Dendritic cell treated with granulocyte-macrophage colony-stimulating factor and Interleukin-4, amounts not matched to agents 40 ng/mL and 50 ng/mL, for 4 days (primary cell): Measurements from ENCODE around the gene C7orf57.
"Not testable (repeated sequence)": the region's sequence is repeated elsewhere in the genome, so short reads cannot be mapped to it uniquely, and the experiment has no call there.

Source experiments
- H3K27ac Mint-ChIP-seq: one replicate; pipeline ENCODE4 v1.8.0; 2022; ENCODE audit warnings: mild to moderate bottlenecking, mixed read lengths
- H3K27me3 Mint-ChIP-seq: one replicate; pipeline ENCODE4 v1.8.0; 2022; ENCODE audit warnings: mild to moderate bottlenecking, mixed read lengths
- H3K36me3 Mint-ChIP-seq: one replicate; pipeline ENCODE4 v1.8.0; 2022; ENCODE audit warnings: low read depth, mixed read lengths
- H3K4me1 Mint-ChIP-seq: one replicate; pipeline ENCODE4 v1.8.0; 2022; ENCODE audit warnings: low read depth, mixed read lengths
- H3K4me3 Mint-ChIP-seq: one replicate; pipeline ENCODE4 v1.8.0; 2022; ENCODE audit warnings: mild to moderate bottlenecking, moderate library complexity, mixed read lengths
- H3K9me3 Mint-ChIP-seq: one replicate; pipeline ENCODE4 v1.8.0; 2022; ENCODE audit warnings: mixed read lengths
- intact Hi-C: fragments of 100-400 bp; cut with micrococcal nuclease; formaldehyde crosslinking; loops from one replicate; pipeline ENCODE4 v1.15.0; 2022

The C7orf57 gene

GRCh38 chr7:48035301-48035966 is at the start of gene C7orf57:
Gene C7orf57 (plus strand): TSS chr7:48035543. CDS start chr7:48036309, 766 bp downstream.
- H3K9me3 Mint-ChIP-seq: no peaks in the 10 kb centered on the region
- H3K27me3 Mint-ChIP-seq: peaks cover 52% of the 10 kb centered on the region
- no peaks in the 10 kb centered on the region for H3K36me3 Mint-ChIP-seq
- intact Hi-C loops: loop anchor here (1.0 kb wide), 1 partner anchor 54 kb away; the partner anchor contains the start of gene UPP1
- peaks cover 16% of the 10 kb centered on the region for H3K4me1 Mint-ChIP-seq
- H3K4me3 Mint-ChIP-seq: peak within 1 kb of the TSS; percentile 74
- H3K27ac Mint-ChIP-seq: peak within 1 kb of the TSS; percentile 83

DNA sequence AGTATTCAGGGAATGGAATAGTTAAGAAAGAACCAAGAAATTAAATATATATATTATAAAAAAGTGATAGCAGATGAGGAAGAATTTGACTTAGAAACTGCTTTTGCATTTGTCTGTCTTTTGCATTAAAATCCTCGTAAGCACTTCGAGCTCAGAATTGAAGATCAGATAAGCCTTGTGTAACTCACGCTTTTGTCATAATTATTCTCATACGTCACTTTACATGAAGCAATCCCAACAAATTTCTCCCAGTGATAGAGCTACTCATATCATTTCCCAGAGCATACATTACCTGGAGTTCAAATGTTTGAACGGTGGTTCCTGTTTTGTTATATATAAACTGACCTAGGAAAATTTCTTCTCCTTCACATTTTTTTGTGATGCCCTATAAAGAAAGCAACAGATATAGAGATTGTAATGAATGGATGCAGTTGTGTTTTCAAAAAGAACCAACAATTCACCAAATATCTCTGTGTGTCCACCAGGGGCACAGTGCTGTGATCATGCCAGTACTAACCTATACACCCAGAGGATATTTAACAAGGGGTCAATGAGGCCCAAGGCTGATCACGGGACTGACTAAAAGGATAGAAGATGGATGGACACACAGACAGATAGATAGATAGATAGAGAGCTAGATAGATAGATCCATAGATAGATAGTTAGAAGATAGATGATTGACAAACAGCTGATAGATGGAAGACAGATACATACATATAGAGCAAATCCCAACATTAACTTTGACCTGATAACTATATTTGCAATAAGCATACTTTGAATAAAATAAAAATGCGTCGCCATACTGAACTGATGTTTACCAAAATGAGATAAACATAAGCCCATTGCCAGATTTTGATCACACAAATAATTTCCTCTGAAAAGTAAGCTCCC is 46.6 kb upstream of the C7orf57 start:
- Mint-ChIP-seq H3K36me3 (no peaks in the 10 kb centered on the region), H3K4me1 (peaks cover 27% of the 10 kb centered on the region), H3K27me3 (no peaks in the 10 kb centered on the region), H3K27ac (no peak overlapping the region), H3K4me3 (no peak overlapping the region), H3K9me3 (no peaks in the 10 kb centered on the region)
- intact Hi-C loops: no loop called here

DNA sequence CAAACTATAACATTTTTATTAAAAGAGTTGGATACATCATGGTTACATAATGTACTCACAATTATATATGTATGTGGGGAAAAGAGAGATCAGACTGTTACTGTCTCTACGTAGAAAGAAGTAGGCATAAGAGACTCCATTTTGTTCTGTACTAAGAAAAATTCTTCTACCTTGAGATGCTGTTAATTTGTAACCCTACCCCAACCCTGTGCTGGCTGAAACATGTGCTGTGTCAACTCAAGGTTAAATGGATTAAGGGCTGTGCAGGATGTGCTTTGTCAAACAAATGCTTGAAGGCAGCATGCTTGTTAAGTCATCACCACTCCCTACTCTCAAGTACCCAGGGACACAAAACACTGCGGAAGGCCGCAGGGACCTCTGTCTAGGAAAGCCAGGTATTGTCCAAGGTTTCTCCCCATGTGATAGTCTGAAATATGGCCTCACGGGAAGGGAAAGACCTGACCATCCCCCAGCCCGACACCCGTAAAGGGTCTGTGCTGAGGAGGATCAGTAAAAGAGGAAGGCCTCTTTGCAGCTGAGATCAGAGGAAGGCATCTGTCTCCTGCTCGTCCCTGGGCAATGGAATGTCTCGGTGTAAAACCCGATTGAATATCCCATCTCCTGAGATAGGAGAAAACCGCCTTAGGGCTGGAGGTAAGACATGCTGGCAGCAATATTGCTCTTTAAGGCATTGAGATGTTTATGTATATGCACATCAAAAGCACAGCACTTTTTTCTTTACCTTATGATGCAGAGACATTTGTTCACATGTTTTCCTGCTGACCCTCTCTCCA is 45.5 kb upstream of the C7orf57 start:
- H3K27ac Mint-ChIP-seq, H3K27me3 Mint-ChIP-seq, H3K4me3 Mint-ChIP-seq, H3K9me3 Mint-ChIP-seq, H3K36me3 Mint-ChIP-seq: not testable (repeated sequence)
- peaks cover 27% of the 10 kb centered on the region for H3K4me1 Mint-ChIP-seq
- intact Hi-C loops: loop anchor here (2.0 to 5.0 kb wide), 2 partner anchors 97 to 165 kb away; partner anchors contain the start of gene UPP1

DNA sequence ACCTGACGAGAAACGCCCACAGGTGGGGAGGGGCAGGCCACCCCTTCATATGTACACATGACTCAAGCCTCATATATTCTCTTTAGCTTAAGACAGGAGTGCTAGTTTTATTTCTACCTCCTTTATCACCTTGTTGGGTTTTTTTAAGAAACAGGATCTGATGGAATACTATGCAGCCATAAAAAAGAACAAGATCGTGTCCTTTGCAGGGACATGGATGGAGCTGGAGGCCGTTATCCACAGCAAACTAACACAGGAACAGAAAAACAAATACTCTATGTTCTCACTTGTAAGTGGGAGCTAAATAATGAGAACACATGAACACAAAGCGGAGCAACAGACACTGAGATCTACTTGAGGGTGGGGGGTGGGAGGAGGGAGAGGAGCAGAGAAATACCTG is 44.8 kb upstream of the C7orf57 start:
- H3K4me1 Mint-ChIP-seq: peaks cover 27% of the 10 kb centered on the region
- intact Hi-C loops: loop anchor here (2.0 to 5.0 kb wide), 2 partner anchors 97 to 164 kb away; partner anchors contain the start of gene UPP1
- no peak overlapping the region for H3K27ac Mint-ChIP-seq
- no peak overlapping the region for H3K4me3 Mint-ChIP-seq
- no peaks in the 10 kb centered on the region for H3K36me3 Mint-ChIP-seq
- peaks cover 11% of the 10 kb centered on the region for H3K9me3 Mint-ChIP-seq
- H3K27me3 Mint-ChIP-seq: no peaks in the 10 kb centered on the region

DNA sequence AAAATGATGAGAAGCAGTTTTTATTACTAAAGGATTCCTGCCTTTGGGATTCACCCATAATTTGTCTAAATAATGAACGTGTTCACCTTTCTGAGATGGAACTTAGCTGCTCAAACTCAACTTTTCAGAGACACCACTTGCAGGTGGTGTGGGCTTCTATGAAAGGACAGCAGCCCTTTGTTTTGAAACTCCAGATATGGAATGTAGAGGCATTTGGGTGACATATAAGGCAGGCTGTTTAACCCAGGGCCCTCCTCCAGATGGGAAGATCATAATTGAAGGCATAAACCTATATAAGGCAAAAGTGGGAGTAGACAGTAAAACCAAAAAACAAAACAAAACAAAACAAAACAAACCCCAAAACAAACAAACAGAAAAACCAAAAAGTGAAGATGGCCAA is 44.1 kb upstream of the C7orf57 start:
- H3K27ac Mint-ChIP-seq: peak overlapping the region; percentile 85
- peaks cover 11% of the 10 kb centered on the region for H3K9me3 Mint-ChIP-seq
- no peaks in the 10 kb centered on the region for H3K36me3 Mint-ChIP-seq
- H3K4me3 Mint-ChIP-seq: peak overlapping the region; percentile 89
- no peaks in the 10 kb centered on the region for H3K27me3 Mint-ChIP-seq
- peaks cover 27% of the 10 kb centered on the region for H3K4me1 Mint-ChIP-seq
- intact Hi-C loops: loop anchor here (1.0 to 5.0 kb wide), 3 partner anchors 96 to 164 kb away; partner anchors contain the start of gene UPP1

DNA sequence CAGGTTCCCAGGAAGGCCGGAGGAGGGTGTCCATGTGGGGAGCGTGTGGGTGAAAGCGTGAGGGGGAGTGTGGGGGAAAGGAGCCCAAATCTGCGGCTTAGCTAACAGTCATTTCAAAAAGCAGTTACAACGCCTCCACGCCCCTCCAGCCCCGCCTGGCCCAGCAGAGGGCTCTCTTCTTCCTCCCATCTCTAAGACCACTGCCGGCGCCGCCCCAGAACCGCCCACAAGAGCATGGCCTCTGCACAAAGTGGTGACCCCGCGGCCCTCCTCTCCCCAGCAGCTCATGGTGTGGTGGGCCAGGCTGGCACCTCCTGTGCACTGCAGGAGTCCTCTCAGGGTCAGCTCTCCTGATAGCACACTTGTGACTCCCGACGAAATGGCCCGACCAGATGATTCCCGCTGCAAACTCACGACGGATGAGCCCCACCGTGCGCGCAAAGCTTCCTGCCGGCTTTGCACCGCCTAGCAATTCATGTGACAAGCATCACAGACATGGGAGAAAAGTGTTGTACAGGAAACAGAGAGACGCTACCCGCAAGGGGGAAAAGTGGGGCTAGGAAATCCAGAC is 43.5 kb upstream of the C7orf57 start:
- Mint-ChIP-seq H3K27me3 (no peaks in the 10 kb centered on the region), H3K4me1 (peaks cover 27% of the 10 kb centered on the region), H3K27ac (peak overlapping the region; percentile 85), H3K4me3 (peak overlapping the region; percentile 89), H3K36me3 (no peaks in the 10 kb centered on the region), H3K9me3 (peaks cover 11% of the 10 kb centered on the region)
- intact Hi-C loops: loop anchor here (1.0 to 5.0 kb wide), 3 partner anchors 95 to 163 kb away; partner anchors contain the start of gene UPP1

DNA sequence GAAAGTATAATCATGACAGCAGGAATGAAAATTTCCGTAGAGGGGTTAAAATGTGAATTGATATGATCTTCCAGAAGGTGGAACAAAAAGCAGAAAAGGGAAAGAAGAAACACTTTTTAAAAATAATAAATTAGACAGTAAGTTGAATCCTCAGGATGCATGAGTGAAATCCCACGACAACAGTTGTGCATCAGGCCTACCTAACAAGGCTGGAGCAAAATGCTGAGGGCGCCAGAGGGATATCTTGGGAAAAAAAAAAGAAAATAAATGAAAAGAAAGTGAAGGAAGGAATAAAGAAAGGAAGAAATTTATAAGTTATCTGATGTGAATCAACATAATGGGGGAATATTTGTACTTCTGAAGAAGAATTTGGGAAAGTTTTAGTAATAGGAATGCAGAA is 42.9 kb upstream of the C7orf57 start:
- H3K4me3 Mint-ChIP-seq: peak overlapping the region; percentile 89
- H3K27me3 Mint-ChIP-seq: no peaks in the 10 kb centered on the region
- H3K27ac Mint-ChIP-seq: peak overlapping the region; percentile 85
- H3K36me3 Mint-ChIP-seq: no peaks in the 10 kb centered on the region
- intact Hi-C loops: loop anchor here (5.0 kb wide), 1 partner anchor 95 kb away; the partner anchor contains the start of gene UPP1
- peaks cover 27% of the 10 kb centered on the region for H3K4me1 Mint-ChIP-seq
- peaks cover 11% of the 10 kb centered on the region for H3K9me3 Mint-ChIP-seq

DNA sequence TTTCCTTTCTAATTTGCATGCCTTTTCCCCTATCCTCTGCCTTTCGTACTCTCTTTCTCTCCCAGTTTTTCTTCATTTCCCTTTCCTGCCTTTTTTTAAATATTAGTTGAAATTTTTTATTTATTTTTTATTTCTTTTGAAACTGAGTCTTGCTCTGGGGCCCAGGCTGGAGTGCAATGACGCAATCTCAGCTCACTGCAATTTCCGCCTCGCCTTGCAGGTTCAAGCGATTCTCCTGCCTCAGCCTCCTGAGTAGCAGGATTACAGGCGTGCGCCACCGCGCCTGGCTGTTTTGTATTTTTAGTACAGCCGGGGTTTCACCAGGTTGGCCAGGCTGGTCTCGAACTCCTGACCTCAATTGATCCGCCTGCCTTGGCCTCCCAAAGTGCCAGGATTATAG is 35.9 kb upstream of the C7orf57 start:
- no peaks in the 10 kb centered on the region for H3K36me3 Mint-ChIP-seq
- intact Hi-C loops: no loop called here
- H3K9me3 Mint-ChIP-seq: peaks cover 10% of the 10 kb centered on the region
- H3K27ac Mint-ChIP-seq: no peak overlapping the region
- H3K27me3 Mint-ChIP-seq: no peaks in the 10 kb centered on the region
- H3K4me3 Mint-ChIP-seq: no peak overlapping the region
- peaks cover 6% of the 10 kb centered on the region for H3K4me1 Mint-ChIP-seq

DNA sequence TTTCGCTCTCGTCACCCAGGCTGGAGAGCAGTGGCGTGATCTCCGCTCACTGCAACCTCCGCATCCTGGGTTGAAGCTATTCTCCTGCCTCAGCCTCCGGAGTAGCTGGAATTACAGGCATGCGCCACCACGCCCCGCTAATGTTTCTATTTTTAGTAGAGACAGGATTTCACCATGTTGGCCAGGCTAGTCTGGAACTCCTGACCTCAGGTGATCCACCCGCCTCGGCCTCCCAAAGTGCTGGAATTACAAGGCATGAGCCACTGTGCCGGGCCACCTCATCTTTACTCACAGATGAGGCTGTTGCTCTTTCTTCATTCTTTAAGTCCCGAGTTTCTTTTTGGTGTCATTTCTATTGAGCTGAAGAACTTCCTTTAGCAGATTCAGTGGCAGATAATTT is 35.2 kb upstream of the C7orf57 start:
- intact Hi-C loops: loop anchor here (10.0 kb wide), 1 partner anchor 55 kb away; the partner anchor contains the start of gene PKD1L1
- H3K27ac Mint-ChIP-seq, H3K36me3 Mint-ChIP-seq, H3K4me3 Mint-ChIP-seq, H3K27me3 Mint-ChIP-seq, H3K9me3 Mint-ChIP-seq: not testable (repeated sequence)
- peaks cover 13% of the 10 kb centered on the region for H3K4me1 Mint-ChIP-seq

- Mint-ChIP-seq H3K36me3 (no peaks in the 10 kb centered on the region), H3K4me1 (peaks cover 15% of the 10 kb centered on the region), H3K27ac (peak overlapping the region; percentile 48), H3K27me3 (no peaks in the 10 kb centered on the region), H3K4me3 (no peak overlapping the region), H3K9me3 (no peaks in the 10 kb centered on the region)
- intact Hi-C loops: loop anchor here (10.0 kb wide), 1 partner anchor 59 kb away; the partner anchor contains the start of gene PKD1L1
These were observed 31.3 kb upstream of the C7orf57 start for GRCh38 chr7:48004032-48004431.

GRCh38 chr7:48004638-48005037 is 30.7 kb upstream of the C7orf57 start:
- Mint-ChIP-seq H3K9me3 (no peaks in the 10 kb centered on the region), H3K27ac (peak overlapping the region; percentile 48), H3K4me1 (peaks cover 21% of the 10 kb centered on the region), H3K27me3 (no peaks in the 10 kb centered on the region), H3K4me3 (peak overlapping the region; percentile 46), H3K36me3 (no peaks in the 10 kb centered on the region)
- intact Hi-C loops: loop anchor here (10.0 kb wide), 1 partner anchor 60 kb away; the partner anchor contains the start of gene PKD1L1

GRCh38 chr7:48006866-48007265 is 28.5 kb upstream of the C7orf57 start:
- Mint-ChIP-seq H3K4me1 (peaks cover 42% of the 10 kb centered on the region), H3K4me3 (no peak overlapping the region), H3K9me3 (no peaks in the 10 kb centered on the region), H3K27ac (no peak overlapping the region), H3K36me3 (no peaks in the 10 kb centered on the region), H3K27me3 (no peaks in the 10 kb centered on the region)
- intact Hi-C loops: loop anchor here (10.0 kb wide), 1 partner anchor 62 kb away; the partner anchor contains the start of gene PKD1L1

- intact Hi-C loops: loop anchor here (10.0 kb wide), 1 partner anchor 64 kb away; the partner anchor contains the start of gene PKD1L1
- no peaks in the 10 kb centered on the region for H3K27me3 Mint-ChIP-seq
- no peaks in the 10 kb centered on the region for H3K36me3 Mint-ChIP-seq
- H3K27ac Mint-ChIP-seq: peak overlapping the region; percentile 52
- peaks cover 40% of the 10 kb centered on the region for H3K4me1 Mint-ChIP-seq
- H3K9me3 Mint-ChIP-seq: no peaks in the 10 kb centered on the region
- no peak overlapping the region for H3K4me3 Mint-ChIP-seq
These were observed 26.1 kb upstream of the C7orf57 start for GRCh38 chr7:48009257-48009656.
